Psoas muscle (tissue), 8 donors: Measurements from ENCODE around the gene SEC14L6. TPM values are rescaled to one million over a fixed set of nuclear protein-coding genes. Genes with fewer than 3 reads are reported as not detected.
"Not testable (repeated sequence)": the region's sequence is repeated elsewhere in the genome, so short reads cannot be mapped to it uniquely, and the experiment has no call there.

Experiments
- ATAC-seq, 4 donors: fragments of 200-7000 bp; cut with Tn5 transposase; one replicate each; pipeline ENCODE4 v1.9.1; 2020; ENCODE audit warnings: moderate library complexity in 3 of 4, mild to moderate bottlenecking in 2 of 4
- DNase-seq, 2 donors: peaks; one replicate each; pipeline ENCODE4 v3.0.0-alpha.2; 2020
- H3K27ac ChIP-seq: fragments of 200-600 bp; one replicate; pipeline ENCODE4 v1.8.0; 2022
- H3K27me3 ChIP-seq, 3 donors: fragments of 200-600 bp in 1 of 3; one replicate each; pipeline versions ENCODE4 v1.6.1 to v1.8.0; 2013 to 2022; ENCODE audit warnings: low read length in 2 of 3, mild to moderate bottlenecking in 2 of 3, moderate library complexity in 1 of 3; ENCODE audit not compliant: insufficient read depth in 3 of 3
- H3K36me3 ChIP-seq, 2 donors: fragments of 200-600 bp in 1 of 2; one replicate each; pipeline versions ENCODE4 v1.6.1 to v1.8.0; 2013 to 2022; ENCODE audit warnings: low read depth in 1 of 2, mild to moderate bottlenecking in 1 of 2, moderate library complexity in 1 of 2; ENCODE audit not compliant: insufficient read depth in 1 of 2
- H3K4me1 ChIP-seq: fragments of 200-600 bp; one replicate; pipeline ENCODE4 v1.8.0; 2022
- H3K4me3 ChIP-seq: fragments of 200-600 bp; one replicate; pipeline ENCODE4 v1.8.0; 2022; ENCODE audit warnings: mild to moderate bottlenecking
- H3K9me3 ChIP-seq: fragments of 200-600 bp; one replicate; pipeline ENCODE4 v1.8.0; 2022
- CTCF ChIP-seq: fragments of 200-600 bp; IDR thresholded peaks from one replicate; pipeline ENCODE4 v1.8.0; 2022; ENCODE audit warnings: antibody characterized with exemption
- WGBS, 3 donors: extraction: QIAGEN DNeasy Blood & Tissue Kit; methylation state at CpG; one replicate each; pipeline versions ENCODE4 v1.1.6 to v1.1.7; 2013; 5-methylcytosine and 5-hydroxymethylcytosine counted together
- intact Hi-C, 2 donors: fragments of 100-400 bp; cut with DNase I; formaldehyde crosslinking; loops; one replicate each; pipeline versions ENCODE4 v1.11.0 to v1.14.2; 2022
- long read RNA-seq, 2 donors: library from polyadenylated mRNA; unstranded; transcript quantifications; one replicate each; pipeline ENCODE4 v2.0.0, GENCODE V29; 2021
- polyA plus RNA-seq, 3 donors: library from polyadenylated mRNA; stranded (reverse); fragments of 200-250 nt; gene quantifications; one replicate each; pipeline ENCODE4 v1.2.3, GENCODE V29; 2013
- total RNA-seq, 4 donors: library from RNA; stranded (reverse); fragmentation: NEBNext Ultra II Directional in 2 of 4; extraction: Animal tissue kit (Norgen Biotek cat#: 25700) in 2 of 4; gene quantifications; one replicate each; pipeline versions ENCODE4 v1.2.1 to v1.2.4, GENCODE V29; 2021 to 2023
- donor health status: healthy with polysubstance abuse.
- donor health status: DM: no; HTN: no; CAD: no; lungs with moderate emphysema.
- donor health status: Bipolar disorder and iron deficiency.
- donor health status: healthy.
- donor health status: DM: yes; HTN: yes; CAD: no.
- donor health status: DM: no; HTN: no; CAD: no.
- donor health status: DM: no; HTN: no; CAD: no.
- donor health status: DM: yes; HTN: yes; CAD: no.

SEC14L6 gene
- total RNA-seq (not detected), polyA plus RNA-seq (not detected)
- long read RNA-seq, donor 1 = 0 reads
- long read RNA-seq, donor 2 = 0 reads

GRCh38 chr22:30546616-30547015 lies at the start of gene SEC14L6:
Gene SEC14L6 (minus strand): TSS chr22:30546741. CDS start chr22:30546682, 59 bp downstream.
- no peaks in the 10 kb centered on the region for H3K9me3 ChIP-seq
- H3K27ac ChIP-seq = no peak within 1 kb of the TSS
- H3K27me3 ChIP-seq = peaks cover 0 to 36% (median 9%) of the 10 kb centered on the region in 3 donors
- H3K36me3 ChIP-seq = no peaks in the 10 kb centered on the region
- ATAC-seq = no peak
- H3K4me3 ChIP-seq = no peak within 1 kb of the TSS
- intact Hi-C loops = no loop called here
- no peak for TF ChIP-seq CTCF
- DNase-seq = no peak
- 62 to 78% (median 70%) methylated on average over 7 of the region's 7 CpGs for WGBS, 3 donors
- H3K4me1 ChIP-seq = peaks cover 5% of the 10 kb centered on the region

GRCh38 chr22:30596199-30596598 lies 49.7 kb upstream of the SEC14L6 start:
- no peak for ATAC-seq
- intact Hi-C loops = no loop called here
- Histone ChIP-seq H3K36me3 (no peaks in the 10 kb centered on the region), H3K27me3 (no peaks in the 10 kb centered on the region), H3K9me3 (no peaks in the 10 kb centered on the region), H3K4me3 (no peak overlapping the region), H3K4me1 (no peaks in the 10 kb centered on the region), H3K27ac (no peak overlapping the region)
- TF ChIP-seq CTCF = no peak
- DNase-seq = no peak
- WGBS, 3 donors = 61 to 71% (median 62%) methylated on average over 2 of the region's 2 CpGs

GRCh38 chr22:30592360-30592713 lies 45.8 kb upstream of the SEC14L6 start:
- Histone ChIP-seq H3K4me3 (peak overlapping the region; percentile 88), H3K36me3 (peaks cover 3 to 21% of the 10 kb centered on the region in 2 donors), H3K4me1 (peaks cover 14% of the 10 kb centered on the region), H3K27ac (peak overlapping the region; percentile 87)
- H3K9me3 ChIP-seq, H3K27me3 ChIP-seq, DNase-seq, intact Hi-C loops: not testable (repeated sequence)
- ATAC-seq = peak in 1 of 4 donors; percentile 7
- 18 to 23% (median 18%) methylated on average over 18 of the region's 18 CpGs for WGBS, 3 donors

GRCh38 chr22:30591588-30592359 lies 45.2 kb upstream of the SEC14L6 start, which contains the start of gene PES1:
Gene PES1 (minus strand): TSS chr22:30591910. CDS start chr22:30591833, 77 bp downstream.
- peak; percentile 99 to 100 (median 99) for ATAC-seq
- peak; percentile 93 to 97 for DNase-seq
- Histone ChIP-seq H3K36me3 (peaks cover 3 to 27% of the 10 kb centered on the region in 2 donors), H3K27ac (peak within 1 kb of the TSS; percentile 87), H3K4me1 (peaks cover 14% of the 10 kb centered on the region), H3K4me3 (peak within 1 kb of the TSS; percentile 88), H3K27me3 (no peaks in the 10 kb centered on the region), H3K9me3 (no peaks in the 10 kb centered on the region)
- 0% methylated on average over 49 of the region's 49 CpGs for WGBS, 3 donors
- intact Hi-C loops = no loop called here
- TF ChIP-seq CTCF = no peak

- peak in 1 of 4 donors; percentile 20 for ATAC-seq
- peaks cover 14% of the 10 kb centered on the region for H3K4me1 ChIP-seq
- no peaks in the 10 kb centered on the region for H3K27me3 ChIP-seq
- TF ChIP-seq CTCF = no peak
- H3K9me3 ChIP-seq = no peaks in the 10 kb centered on the region
- H3K4me3 ChIP-seq = peak overlapping the region; percentile 88
- peaks cover 3 to 33% of the 10 kb centered on the region in 2 donors for H3K36me3 ChIP-seq
- intact Hi-C loops = no loop called here
- DNase-seq = no peak
- WGBS, 3 donors = 2 to 3% (median 2%) methylated on average over 14 of the region's 14 CpGs
- peak overlapping the region; percentile 87 for H3K27ac ChIP-seq
Observed at GRCh38 chr22:30591191-30591587, 44.6 kb upstream of the SEC14L6 start.
